Measurements from ENCODE around the gene ALK.

The ALK gene

DNA sequence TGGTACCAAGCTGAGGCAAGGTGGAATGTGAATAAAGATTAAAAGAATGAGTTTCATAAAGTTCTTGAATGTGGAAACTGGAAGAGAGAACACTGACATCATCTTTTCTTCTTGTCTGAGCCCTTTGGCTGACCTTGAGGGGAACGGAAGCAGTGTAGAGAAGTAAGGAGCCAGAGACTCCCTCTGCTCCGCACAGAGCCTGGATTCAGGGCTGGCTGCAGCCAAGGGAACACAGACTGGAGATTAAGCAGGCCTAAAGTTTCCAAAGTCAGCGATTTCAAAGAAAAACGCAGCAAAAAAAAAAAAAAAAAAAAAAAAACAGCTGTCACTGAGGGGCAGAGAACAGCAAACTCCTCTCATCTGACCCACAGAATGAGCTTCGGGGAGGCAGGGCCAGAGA lies 19.3 kb upstream of the ALK start:
- TF ChIP-seq, protein P1, sequence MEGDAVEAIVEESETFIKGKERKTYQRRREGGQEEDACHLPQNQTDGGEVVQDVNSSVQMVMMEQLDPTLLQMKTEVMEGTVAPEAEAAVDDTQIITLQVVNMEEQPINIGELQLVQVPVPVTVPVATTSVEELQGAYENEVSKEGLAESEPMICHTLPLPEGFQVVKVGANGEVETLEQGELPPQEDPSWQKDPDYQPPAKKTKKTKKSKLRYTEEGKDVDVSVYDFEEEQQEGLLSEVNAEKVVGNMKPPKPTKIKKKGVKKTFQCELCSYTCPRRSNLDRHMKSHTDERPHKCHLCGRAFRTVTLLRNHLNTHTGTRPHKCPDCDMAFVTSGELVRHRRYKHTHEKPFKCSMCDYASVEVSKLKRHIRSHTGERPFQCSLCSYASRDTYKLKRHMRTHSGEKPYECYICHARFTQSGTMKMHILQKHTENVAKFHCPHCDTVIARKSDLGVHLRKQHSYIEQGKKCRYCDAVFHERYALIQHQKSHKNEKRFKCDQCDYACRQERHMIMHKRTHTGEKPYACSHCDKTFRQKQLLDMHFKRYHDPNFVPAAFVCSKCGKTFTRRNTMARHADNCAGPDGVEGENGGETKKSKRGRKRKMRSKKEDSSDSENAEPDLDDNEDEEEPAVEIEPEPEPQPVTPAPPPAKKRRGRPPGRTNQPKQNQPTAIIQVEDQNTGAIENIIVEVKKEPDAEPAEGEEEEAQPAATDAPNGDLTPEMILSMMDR (IDR thresholded peaks at IDR 0.05): no peak
- no peaks in the 10 kb centered on the region for H3K9me3 ChIP-seq
- no peaks in the 10 kb centered on the region for H3K4me1 ChIP-seq (ENCODE audit: control insufficient read depth in 1 of 2, insufficient read depth in 1 of 2, low read depth in 1 of 2, low read length in 1 of 2)
- no peaks in the 10 kb centered on the region for H3K27me3 ChIP-seq
- H3K27ac ChIP-seq: no peak overlapping the region
- no peak overlapping the region for H3K4me3 ChIP-seq (ENCODE audit: low read depth in 1 of 2, low read length in 1 of 2)
- no peaks in the 10 kb centered on the region for H3K36me3 ChIP-seq

DNA sequence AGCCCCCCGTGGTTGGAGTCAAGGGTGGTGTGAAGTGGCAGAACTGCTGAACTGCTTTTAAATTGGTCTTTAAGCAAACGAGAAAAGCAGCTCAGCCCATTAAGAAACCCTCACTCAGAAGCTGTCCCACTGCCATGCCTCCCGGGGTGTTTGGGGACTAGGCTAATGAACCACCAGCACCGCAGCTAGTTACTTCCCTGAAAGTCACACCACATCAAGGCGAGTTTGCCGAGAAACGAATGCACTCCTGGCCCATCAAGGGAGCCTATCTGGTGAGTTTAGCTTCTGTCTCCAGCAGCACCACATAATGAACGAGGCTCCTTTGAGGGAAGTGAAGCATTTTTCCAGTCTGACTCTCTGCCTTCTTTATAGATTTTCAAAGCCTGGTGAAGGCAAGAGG lies 14.6 kb upstream of the ALK start:
- Histone ChIP-seq H3K9me3 (no peaks in the 10 kb centered on the region), H3K27ac (no peak overlapping the region), H3K27me3 (peaks cover 8% of the 10 kb centered on the region), H3K4me1 (ENCODE audit: control insufficient read depth in 1 of 2, insufficient read depth in 1 of 2, low read depth in 1 of 2, low read length in 1 of 2) (no peaks in the 10 kb centered on the region), H3K4me3 (ENCODE audit: low read depth in 1 of 2, low read length in 1 of 2) (no peak overlapping the region), H3K36me3 (no peaks in the 10 kb centered on the region)
- TF ChIP-seq, protein P1 (IDR thresholded peaks at IDR 0.05): no peak

DNA sequence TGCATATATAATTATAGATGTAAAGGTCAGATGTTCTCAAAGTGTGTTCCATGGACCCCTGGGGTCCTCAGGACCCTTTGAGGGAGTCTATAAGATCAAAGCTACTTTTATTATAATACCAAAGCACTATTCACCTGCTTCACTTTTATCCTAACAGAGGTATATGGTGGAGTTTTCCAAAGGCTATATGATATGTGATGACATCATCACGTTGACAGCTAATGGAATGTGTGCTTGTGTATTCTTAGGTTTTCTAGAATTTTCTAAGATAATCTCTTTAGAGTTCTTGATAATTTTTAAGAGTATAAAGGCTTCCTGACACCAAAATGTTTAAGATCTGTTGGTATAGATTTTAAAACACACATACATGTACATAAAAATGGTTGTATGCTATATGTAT lies 10.4 kb upstream of the ALK start:
- TF ChIP-seq, protein P1 (IDR thresholded peaks at IDR 0.05): no peak
- H3K27ac ChIP-seq: no peak overlapping the region
- no peaks in the 10 kb centered on the region for H3K9me3 ChIP-seq

DNA sequence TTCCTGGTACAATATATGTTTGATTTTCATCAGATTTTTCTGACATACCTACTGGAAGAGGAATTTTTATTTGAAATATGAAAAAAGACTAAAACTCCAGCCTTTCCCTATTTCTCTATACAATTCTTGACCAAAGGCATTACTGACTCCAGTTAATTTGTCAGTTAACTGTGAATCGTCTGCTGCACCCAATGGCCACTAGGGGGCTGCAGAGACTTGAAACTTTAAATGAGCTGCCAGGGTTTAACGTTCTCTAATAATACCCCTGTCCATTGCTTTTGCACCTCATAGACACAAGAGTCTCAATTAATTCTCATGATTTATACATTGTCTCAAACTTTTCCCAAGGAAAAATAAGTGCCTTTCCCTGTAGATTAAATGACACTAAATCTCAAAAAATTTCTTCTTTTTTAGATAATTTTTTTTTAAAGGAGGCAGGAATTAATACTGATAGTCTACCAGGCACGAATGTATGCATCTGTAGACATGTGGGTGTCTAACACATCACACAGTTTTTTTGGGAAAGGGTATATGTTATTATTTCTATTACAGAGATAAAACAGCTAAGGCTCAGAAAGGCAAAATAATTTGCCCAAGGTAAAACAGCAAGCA lies 1.8 kb upstream of the ALK start:
- H3K9me3 ChIP-seq: no peaks in the 10 kb centered on the region
- H3K4me3 ChIP-seq (ENCODE audit: low read depth in 1 of 2, low read length in 1 of 2): no peak overlapping the region
- H3K36me3 ChIP-seq: no peaks in the 10 kb centered on the region
- no peak overlapping the region for H3K27ac ChIP-seq
- H3K4me1 ChIP-seq (ENCODE audit: control insufficient read depth in 1 of 2, insufficient read depth in 1 of 2, low read depth in 1 of 2, low read length in 1 of 2): peaks cover 0 to 6% of the 10 kb centered on the region in 2 experiments
- TF ChIP-seq, protein P1 (IDR thresholded peaks at IDR 0.05): no peak
- H3K27me3 ChIP-seq: peaks cover 66% of the 10 kb centered on the region

More for the DNA sequence above, 10.4 kb upstream of the ALK start:
- H3K4me3 ChIP-seq (ENCODE audit: low read depth in 1 of 2, low read length in 1 of 2): no peak overlapping the region
- peaks cover 8% of the 10 kb centered on the region for H3K27me3 ChIP-seq
- H3K4me1 ChIP-seq (ENCODE audit: control insufficient read depth in 1 of 2, insufficient read depth in 1 of 2, low read depth in 1 of 2, low read length in 1 of 2): no peaks in the 10 kb centered on the region
- no peaks in the 10 kb centered on the region for H3K36me3 ChIP-seq

DNA sequence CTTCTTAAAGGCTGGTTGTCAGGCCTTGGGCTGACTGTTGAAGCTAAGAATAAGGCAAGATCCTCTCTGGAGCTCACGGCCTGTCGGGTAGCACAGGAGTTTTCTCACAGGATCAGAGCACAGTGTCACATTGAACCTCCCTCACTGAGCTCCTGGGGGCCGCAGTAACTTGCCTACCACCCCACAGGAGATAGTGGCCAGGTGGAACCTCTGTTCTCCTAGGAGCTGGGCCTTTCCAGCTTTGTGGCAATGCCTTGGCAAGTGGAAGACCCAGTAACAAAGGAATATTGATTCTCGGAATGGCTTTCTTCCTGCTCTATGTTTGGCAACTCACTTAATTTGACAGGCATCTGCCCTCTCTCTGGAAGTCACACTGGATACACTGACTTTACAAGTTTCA lies 1.2 kb upstream of the ALK start:
- TF ChIP-seq, protein P1 (IDR thresholded peaks at IDR 0.05): no peak

More for the DNA sequence above, 1.2 kb upstream of the ALK start:
- Histone ChIP-seq H3K4me3 (ENCODE audit: low read depth in 1 of 2, low read length in 1 of 2) (no peak overlapping the region), H3K9me3 (no peaks in the 10 kb centered on the region), H3K27me3 (peaks cover 72% of the 10 kb centered on the region), H3K36me3 (no peaks in the 10 kb centered on the region), H3K27ac (no peak overlapping the region), H3K4me1 (ENCODE audit: control insufficient read depth in 1 of 2, insufficient read depth in 1 of 2, low read depth in 1 of 2, low read length in 1 of 2) (peaks cover 0 to 6% of the 10 kb centered on the region in 2 experiments)
